Testis (tissue), 3 donors: ENCODE measurements around the gene PMM2. TPM values are rescaled to one million over a fixed set of nuclear protein-coding genes. Genes with fewer than 3 reads are reported as not detected.

Experiments used
- DNase-seq: peaks from one replicate; pipeline ENCODE4 v3.0.0-alpha.2; 2019
- H3K27ac ChIP-seq, 2 donors: fragments of 200-600 bp; sonication (generic); one replicate each; pipeline ENCODE4 v1.5.1; 2019
- H3K27me3 ChIP-seq: fragments of 200-600 bp; sonication (generic); one replicate; pipeline ENCODE4 v1.5.1; 2019
- H3K36me3 ChIP-seq: fragments of 200-600 bp; sonication (generic); one replicate; pipeline ENCODE4 v1.5.1; 2017; ENCODE audit warnings: low read depth; ENCODE audit errors: missing control alignments
- H3K4me1 ChIP-seq: fragments of 200-600 bp; sonication (generic); one replicate; pipeline ENCODE4 v1.5.1; 2019
- H3K4me3 ChIP-seq, 2 donors: fragments of 200-600 bp; sonication (generic); one replicate each; pipeline ENCODE4 v1.5.1; 2017 to 2019
- H3K9me3 ChIP-seq: fragments of 200-600 bp; sonication (generic); one replicate; pipeline ENCODE4 v1.5.1; 2017
- POLR2A ChIP-seq: fragments of 450-650 bp; IDR thresholded peaks from one replicate; pipeline ENCODE4 v1.6.1; 2017; ENCODE audit warnings: antibody characterized with exemption, mild to moderate bottlenecking, moderate library complexity
- WGBS, 2 donors: methylation state at CpG; one replicate each; pipeline ENCODE4 v1.1.5; 2018; 5-methylcytosine and 5-hydroxymethylcytosine counted together
- intact Hi-C: fragments of 100-400 bp; cut with DNase I; formaldehyde crosslinking; loops from one replicate; pipeline ENCODE4 v1.15.1; 2023; ENCODE audit warnings: low total_unique reads
- polyA plus RNA-seq: library from polyadenylated mRNA; stranded (reverse); fragments of 350-450 nt; fragmentation: Illumina TruSeq; extraction: RNeasy Lipid Tissue Mini Kit (QIAGEN cat#74804); gene quantifications from one replicate; pipeline ENCODE4 v1.2.3, GENCODE V29; 2014; ENCODE audit warnings: low read depth, low replicate concordance; ENCODE audit not compliant: insufficient read depth
- total RNA-seq, 2 donors: library from RNA; depleted of rRNA; stranded (reverse); fragments of >200 nt; gene quantifications; one replicate each; pipeline ENCODE4 v1.2.3, GENCODE V29; 2016
- TF ChIP-seq, protein P1 (sequence below), 3 experiments: fragments of 450-650 bp in 2 of 3; fragments of 200-600 bp in 1 of 3; sonication (generic) in 1 of 3; IDR thresholded peaks; one replicate each; pipeline ENCODE4 v1.5.1; 2016 to 2019; ENCODE audit warnings: antibody characterized with exemption in 3 of 3, mild to moderate bottlenecking in 2 of 3, moderate library complexity in 1 of 3

PMM2 gene
- total and polyA plus RNA-seq, 3 donors from 2014 or later: 15.4 to 36.6 (median 25.8) TPM

DNA sequence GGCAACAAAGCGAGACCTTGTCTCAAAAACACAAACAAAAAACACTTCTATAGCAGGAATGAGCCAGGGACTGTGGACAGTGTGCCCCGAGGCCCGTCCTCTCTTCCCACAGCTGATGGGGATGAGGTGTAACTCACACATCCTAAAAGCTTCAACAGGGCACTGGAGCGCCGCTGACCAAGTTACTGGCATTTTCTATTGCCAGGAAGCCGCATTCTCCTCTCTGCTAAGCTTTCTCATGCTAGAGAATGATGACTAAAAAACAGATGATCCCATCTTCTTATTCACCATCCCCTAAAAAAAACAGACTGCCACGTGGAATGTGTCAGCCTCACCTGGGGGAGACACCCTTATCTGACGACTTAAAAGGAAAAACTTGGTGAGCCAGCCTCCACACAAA is 54.9 kb downstream of the PMM2 start:
- no peaks in the 10 kb centered on the region for H3K27me3 ChIP-seq
- TF ChIP-seq, protein P1, sequence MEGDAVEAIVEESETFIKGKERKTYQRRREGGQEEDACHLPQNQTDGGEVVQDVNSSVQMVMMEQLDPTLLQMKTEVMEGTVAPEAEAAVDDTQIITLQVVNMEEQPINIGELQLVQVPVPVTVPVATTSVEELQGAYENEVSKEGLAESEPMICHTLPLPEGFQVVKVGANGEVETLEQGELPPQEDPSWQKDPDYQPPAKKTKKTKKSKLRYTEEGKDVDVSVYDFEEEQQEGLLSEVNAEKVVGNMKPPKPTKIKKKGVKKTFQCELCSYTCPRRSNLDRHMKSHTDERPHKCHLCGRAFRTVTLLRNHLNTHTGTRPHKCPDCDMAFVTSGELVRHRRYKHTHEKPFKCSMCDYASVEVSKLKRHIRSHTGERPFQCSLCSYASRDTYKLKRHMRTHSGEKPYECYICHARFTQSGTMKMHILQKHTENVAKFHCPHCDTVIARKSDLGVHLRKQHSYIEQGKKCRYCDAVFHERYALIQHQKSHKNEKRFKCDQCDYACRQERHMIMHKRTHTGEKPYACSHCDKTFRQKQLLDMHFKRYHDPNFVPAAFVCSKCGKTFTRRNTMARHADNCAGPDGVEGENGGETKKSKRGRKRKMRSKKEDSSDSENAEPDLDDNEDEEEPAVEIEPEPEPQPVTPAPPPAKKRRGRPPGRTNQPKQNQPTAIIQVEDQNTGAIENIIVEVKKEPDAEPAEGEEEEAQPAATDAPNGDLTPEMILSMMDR (IDR thresholded peaks at IDR 0.05): no peak
- no peak for TF ChIP-seq POLR2A
- H3K9me3 ChIP-seq: no peaks in the 10 kb centered on the region
- H3K36me3 ChIP-seq: no peaks in the 10 kb centered on the region
- DNase-seq: no peak
- H3K4me1 ChIP-seq: peaks cover 15% of the 10 kb centered on the region
- intact Hi-C loops: no loop called here
- 73 to 79% methylated on average over 8 of the region's 8 CpGs for WGBS, 2 donors
- H3K4me3 ChIP-seq: no peak overlapping the region
- H3K27ac ChIP-seq: no peak overlapping the region

DNA sequence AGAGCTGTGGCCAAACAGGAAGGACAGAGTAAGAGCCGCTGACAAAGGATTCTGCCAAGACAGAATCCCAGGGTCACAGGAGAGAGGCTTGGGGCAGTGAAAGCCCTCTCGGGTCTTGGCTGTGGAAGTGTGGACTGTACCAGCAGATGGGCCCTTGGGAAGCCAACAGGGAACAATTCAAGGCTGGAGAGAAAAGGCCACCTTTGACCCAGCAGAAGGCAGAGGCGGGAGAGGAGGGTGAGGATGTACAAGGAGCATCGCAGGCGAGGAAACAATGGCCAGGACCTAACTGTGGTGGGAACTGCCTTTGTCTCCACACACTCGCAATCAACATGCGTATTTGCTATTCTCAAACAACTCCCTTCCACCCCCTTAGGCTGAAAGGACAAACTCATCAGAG is 55.5 kb downstream of the PMM2 start:
- DNase-seq: no peak
- WGBS, 2 donors: 41 to 45% methylated on average over 7 of the region's 7 CpGs
- H3K27ac ChIP-seq: no peak overlapping the region
- H3K9me3 ChIP-seq: no peaks in the 10 kb centered on the region
- no peak for TF ChIP-seq POLR2A
- TF ChIP-seq, protein P1 (IDR thresholded peaks at IDR 0.05): no peak
- H3K36me3 ChIP-seq: no peaks in the 10 kb centered on the region
- intact Hi-C loops: no loop called here
- H3K27me3 ChIP-seq: no peaks in the 10 kb centered on the region
- no peak overlapping the region for H3K4me3 ChIP-seq
- H3K4me1 ChIP-seq: peaks cover 15% of the 10 kb centered on the region

DNA sequence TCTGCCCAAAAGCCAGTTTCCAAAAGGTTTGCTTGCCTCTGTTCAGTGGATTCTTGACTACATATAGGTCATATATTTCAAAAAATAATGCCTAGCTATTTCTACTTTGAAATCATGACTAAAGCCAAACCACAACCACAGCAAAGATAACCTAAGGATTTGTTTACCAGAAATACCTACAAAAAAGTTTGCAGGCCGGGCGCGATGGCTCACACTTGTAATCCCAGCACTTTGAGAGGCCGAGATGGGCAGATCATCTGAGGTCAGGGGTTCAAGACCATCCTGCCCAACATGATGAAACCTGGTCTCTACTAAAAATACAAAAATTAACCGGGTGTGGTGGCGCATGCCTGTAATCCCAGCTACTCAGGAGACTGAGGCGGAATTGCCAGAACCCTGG is 56.0 kb downstream of the PMM2 start:
- no peak for DNase-seq
- no peak for TF ChIP-seq POLR2A
- TF ChIP-seq, protein P1 (IDR thresholded peaks at IDR 0.05): no peak
- no peak overlapping the region for H3K27ac ChIP-seq
- H3K27me3 ChIP-seq: no peaks in the 10 kb centered on the region
- H3K4me1 ChIP-seq: peaks cover 15% of the 10 kb centered on the region
- no peaks in the 10 kb centered on the region for H3K36me3 ChIP-seq
- 93 to 96% methylated on average over 7 of the region's 7 CpGs for WGBS, 2 donors
- no peak overlapping the region for H3K4me3 ChIP-seq
- intact Hi-C loops: no loop called here
- no peaks in the 10 kb centered on the region for H3K9me3 ChIP-seq

DNA sequence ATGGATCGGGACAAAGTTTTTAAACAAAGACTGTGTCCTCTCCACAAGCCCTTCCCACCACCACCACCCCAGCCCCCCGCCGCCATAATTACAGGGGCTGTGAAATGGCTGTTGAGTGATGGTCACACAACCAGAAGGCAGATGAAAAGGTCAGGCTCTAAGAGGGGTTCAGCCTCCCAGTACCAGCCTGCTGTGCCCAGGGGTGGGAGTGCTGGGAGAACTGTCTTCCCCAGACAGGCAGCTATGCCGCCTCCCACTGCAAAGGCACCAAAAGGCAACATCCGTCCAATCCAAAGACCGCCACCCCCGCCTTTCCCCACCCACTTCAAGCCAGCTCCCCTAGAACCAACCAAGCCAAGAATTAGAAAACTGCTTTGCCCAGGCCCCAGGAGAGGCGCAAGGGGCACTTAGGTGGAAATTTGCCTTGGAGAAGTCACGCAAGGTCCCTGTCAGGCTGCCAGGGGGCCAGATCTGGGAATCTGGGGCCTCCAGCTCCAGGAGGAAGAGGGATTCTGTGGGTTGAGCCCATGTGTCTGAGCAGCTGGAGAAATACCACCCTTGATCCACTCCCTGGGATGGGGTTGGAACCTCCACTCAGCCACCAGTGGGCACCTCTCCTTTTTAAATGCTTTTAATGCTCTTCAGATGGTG is 56.8 kb downstream of the PMM2 start:
- DNase-seq: no peak
- Histone ChIP-seq H3K27me3 (no peaks in the 10 kb centered on the region), H3K4me3 (no peak overlapping the region), H3K9me3 (no peaks in the 10 kb centered on the region), H3K4me1 (peaks cover 15% of the 10 kb centered on the region), H3K36me3 (no peaks in the 10 kb centered on the region), H3K27ac (no peak overlapping the region)
- WGBS, 2 donors: 88 to 89% methylated on average over 8 to 9 of the region's 9 CpGs
- intact Hi-C loops: no loop called here
- TF ChIP-seq, protein P1 (IDR thresholded peaks at IDR 0.05): no peak
- no peak for TF ChIP-seq POLR2A
